Right lobe of liver (tissue), 4 donors: Measurements from ENCODE around the gene SCN9A.

Source experiments
- CTCF ChIP-seq, 4 donors: fragments of 200-600 bp in 3 of 4; fragments of 450-650 bp in 1 of 4; IDR thresholded peaks; one replicate each; pipeline versions ENCODE4 v1.5.1 to v1.8.0; 2016 to 2022; ENCODE audit warnings: antibody characterized with exemption in 4 of 4, mild to moderate bottlenecking in 2 of 4
- POLR2A ChIP-seq: fragments of 450-650 bp; IDR thresholded peaks from one replicate; pipeline ENCODE4 v1.6.1; 2017; ENCODE audit warnings: antibody characterized with exemption, mild to moderate bottlenecking
- donor health status: DM: no; HTN: no; CAD: no.
- donor health status: DM: no; HTN: no; CAD: no.
- donor health status: DM: no; HTN: yes; CAD: no.

- TF ChIP-seq CTCF (IDR thresholded peaks at IDR 0.05) (no peak), POLR2A (no peak)
Measured at GRCh38 chr2:166365239-166365638, 10.5 kb downstream of the SCN9A start.
